HG02623 (cell line): ENCODE results near the gene ABLIM1.

ENCODE experiments used
- ATAC-seq: cut with Tn5 transposase; IDR thresholded peaks from one replicate; pipeline ENCODE4 v1.9.1; 2021; ENCODE audit warnings: moderate library complexity; ENCODE audit not compliant: unreplicated experiment

ABLIM1 gene

DNA sequence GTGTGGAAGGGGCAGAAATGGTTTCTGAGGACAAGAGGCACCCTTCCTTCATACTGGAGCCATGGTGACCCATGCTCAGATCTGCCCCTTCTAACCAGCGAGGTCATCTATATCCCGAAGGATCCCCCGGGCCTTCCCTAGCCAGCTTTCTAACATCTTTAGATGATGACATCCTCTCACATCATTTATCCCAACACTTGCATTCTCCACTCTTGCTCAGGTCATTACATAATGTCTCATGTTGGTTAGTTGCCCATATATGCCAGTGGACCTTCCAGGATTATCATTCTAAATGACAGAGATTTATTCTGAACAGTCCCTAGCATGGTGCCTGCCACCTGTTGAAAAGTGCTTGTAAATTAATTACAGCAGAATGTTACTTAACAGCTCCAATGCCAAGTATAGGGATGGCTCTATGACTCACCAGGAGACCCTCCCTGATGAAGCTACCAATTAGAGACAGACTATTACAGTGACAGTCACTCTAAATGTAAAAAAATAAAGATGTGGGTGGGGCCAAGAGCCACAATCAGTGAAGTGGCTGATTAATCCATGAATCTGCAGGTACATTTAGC lies 22.6 kb upstream of the ABLIM1 start:
- no peak for ATAC-seq

DNA sequence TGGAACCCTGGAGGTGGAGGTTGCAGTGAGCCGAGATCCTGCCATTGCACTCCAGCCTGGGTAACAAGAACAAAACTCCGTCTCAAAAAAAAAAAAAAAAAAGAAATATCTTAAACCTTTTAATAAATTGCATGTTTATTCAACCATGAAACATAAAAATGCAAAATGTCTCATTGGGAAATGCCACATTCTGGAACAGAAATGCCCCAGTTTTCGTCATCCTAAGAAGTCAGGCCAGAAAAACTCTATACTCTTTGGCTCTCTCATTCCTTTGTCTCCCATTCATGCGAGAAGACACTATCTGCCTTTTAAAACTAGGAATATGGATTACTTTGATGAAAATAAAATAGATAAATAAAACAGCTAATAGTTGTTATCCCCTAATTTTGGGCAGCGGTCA lies 21.5 kb upstream of the ABLIM1 start:
- ATAC-seq: no peak

DNA sequence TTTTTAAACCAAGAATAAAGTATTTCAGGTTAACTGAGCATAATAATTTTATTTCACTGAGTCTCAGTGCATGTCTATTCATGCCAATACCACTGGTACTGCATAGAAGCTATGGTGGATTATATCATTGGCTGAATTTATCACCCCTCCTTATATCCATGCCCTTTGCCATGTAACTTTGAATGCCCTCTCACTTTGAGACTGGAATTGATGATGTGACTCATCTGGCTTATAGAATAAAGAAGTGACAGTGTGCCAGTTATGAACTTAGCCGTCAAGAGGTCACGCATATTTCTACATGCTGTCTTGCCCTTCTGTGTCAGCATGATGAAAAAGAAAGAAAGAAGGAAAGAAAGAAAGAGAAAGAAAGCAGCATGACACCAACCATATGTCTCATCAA lies 20.7 kb upstream of the ABLIM1 start:
- no peak for ATAC-seq

DNA sequence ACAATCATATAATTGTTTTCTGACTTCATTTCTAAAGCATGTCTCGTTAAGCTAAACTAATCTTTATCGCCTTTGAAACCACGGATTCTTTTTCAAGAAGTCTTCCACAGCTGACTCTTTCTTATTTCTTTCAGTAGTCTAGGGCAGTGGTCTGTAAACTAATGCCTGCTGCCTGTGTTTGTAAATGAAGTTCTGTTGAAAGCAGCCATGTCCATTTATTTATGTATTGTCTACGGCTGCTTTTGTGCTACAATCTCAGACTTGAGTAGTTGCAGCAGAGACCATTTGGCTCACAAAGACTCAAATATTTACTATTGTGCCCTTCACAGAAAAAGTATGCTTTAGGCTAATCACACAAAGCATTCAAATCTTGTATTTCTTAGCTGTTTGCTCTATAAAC lies 20.3 kb upstream of the ABLIM1 start:
- no peak for ATAC-seq

DNA sequence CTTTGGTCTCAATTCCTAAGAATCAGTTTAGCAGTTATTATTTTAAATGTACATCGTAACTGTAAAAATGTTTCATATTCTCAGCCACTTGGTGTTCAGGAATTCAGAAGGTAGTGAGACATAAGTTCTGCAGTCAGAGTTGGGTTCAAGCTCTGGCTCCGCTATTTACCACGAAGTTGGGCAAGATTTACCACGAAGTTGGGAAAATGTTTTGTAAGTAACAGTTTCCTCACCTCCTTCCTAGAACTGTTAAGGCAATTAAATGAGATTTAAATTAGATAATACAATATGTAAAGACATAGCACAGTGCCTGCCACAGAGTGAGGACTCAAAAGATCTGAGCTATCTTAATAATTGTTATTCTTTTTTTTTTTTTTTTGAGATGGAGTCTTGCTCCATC lies 16.3 kb upstream of the ABLIM1 start:
- ATAC-seq: no peak

DNA sequence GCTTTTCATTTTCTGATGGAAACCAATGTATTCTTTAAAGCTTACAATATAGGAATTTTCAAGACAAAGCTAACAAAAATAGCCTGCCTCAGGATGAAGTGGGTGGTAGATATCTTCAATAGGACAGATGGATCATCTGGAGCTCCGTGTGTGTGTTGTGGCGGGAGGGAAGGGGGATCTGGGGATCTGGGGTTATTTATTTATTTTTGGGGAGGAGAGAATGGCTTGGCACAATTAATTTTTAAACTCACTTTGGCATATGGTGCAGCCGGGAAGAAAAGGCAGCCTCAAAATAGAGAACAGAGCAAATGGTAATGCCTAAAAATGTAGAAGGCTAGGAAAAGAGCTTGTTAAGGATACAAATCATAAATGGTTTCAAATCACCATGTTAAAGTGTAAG lies 11.6 kb upstream of the ABLIM1 start:
- no peak for ATAC-seq

DNA sequence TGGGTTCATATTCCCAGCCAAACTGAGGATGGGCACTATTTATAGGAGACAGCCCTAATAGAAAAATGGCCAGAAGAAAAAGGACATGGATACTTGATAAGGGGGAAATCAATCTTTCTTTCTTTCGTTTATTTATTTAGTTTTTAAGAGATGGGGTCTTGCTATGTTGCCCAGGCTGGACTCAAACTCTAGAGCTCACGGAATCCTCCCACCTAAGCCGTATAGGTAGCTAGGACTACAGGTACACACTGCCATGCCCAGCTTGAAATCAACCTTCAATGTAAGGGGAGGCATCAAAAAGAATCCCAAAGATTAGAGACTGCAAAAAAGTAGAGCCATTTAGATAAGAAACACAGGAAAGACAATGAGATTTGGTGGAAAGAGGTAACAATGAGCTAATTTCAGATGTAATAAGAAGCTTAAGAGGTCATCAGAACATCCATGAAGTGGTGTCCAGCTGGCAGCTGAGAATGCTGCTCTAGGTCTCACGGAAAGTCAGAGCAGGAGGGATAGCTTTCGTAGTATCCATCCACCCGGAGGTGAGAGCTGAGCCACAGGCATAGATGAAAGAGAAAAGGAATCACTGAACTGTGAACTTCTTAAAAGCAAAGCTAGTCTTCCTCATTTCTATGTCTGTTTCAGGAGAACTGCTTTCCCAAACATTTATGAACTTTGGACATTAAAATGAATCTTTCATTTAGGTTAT lies 10.5 kb upstream of the ABLIM1 start:
- ATAC-seq: no peak

DNA sequence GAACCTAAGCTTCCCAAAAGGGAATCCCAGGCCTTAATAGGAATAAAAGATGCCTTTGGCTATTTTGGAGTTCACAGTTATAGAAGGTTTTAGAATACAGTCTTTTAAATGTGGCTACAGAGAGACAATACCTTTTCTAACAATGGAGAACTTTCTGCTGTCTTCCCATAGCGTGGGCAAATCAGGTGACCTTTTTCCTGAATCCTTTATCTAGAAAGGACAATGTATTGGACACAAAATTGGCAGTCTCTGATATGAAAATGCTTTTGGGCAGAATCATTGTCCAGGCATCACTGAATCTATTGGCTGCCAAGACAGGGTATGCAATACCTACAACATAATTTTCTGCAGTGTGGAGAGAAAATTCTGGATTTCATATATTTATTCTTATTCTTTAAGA lies 7.8 kb upstream of the ABLIM1 start:
- ATAC-seq: no peak

DNA sequence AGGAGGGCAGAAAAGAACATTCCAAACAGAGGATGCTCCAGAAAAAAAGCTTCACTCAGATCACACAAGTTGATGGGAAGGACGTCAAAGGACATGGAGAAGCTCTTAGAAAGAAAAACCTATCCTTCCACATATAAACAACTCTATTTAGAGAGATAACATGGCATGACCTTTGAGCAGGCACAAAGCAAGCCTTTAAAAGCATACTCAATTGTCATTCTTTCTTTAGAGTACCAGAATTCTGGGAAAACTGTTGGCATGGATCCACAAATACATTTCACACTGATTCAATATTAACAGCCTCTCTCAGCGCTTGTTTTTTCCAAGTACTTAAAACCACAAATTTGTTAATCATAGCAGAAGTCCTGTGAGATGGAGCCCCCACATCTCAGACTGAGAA lies 7.3 kb upstream of the ABLIM1 start:
- no peak for ATAC-seq

DNA sequence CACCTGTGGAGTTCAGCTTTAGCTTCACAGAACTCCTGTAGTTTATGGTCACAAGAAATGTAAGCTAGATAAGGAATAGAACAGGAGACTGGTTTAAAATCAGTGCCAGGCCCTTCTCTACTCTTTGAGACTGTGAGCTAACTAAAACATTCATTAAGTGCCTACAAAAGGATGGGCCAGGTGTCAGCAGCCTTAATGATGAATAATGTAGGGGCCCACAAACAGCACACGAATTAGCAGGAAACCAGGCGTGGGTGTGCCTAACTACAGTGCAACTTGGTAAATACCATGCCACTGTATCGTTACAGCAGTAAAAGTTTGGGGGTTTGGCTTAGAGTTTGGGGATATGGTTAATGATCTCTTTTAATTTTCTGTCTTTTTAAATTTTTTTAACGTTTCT lies 6.1 kb upstream of the ABLIM1 start:
- ATAC-seq: no peak

DNA sequence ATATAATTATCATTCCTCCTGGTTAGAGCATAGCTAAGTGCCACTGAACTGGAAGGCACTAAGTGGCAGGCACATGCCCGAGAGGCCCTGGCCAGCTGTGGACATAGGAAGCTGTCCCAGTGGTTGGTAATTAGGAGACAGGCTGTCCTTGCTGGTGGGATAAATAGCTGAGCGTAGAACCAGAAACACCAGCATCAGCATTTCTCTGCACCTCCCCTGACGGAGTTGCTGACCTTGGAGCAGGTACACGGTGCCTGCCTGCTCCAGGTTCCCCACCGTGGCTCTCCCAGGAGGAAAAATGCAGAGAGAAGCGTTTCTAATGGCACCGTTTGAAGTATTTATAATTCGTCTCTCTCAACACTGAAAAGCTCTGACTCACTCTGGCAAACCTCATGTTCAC lies 5.6 kb upstream of the ABLIM1 start:
- ATAC-seq: no peak

DNA sequence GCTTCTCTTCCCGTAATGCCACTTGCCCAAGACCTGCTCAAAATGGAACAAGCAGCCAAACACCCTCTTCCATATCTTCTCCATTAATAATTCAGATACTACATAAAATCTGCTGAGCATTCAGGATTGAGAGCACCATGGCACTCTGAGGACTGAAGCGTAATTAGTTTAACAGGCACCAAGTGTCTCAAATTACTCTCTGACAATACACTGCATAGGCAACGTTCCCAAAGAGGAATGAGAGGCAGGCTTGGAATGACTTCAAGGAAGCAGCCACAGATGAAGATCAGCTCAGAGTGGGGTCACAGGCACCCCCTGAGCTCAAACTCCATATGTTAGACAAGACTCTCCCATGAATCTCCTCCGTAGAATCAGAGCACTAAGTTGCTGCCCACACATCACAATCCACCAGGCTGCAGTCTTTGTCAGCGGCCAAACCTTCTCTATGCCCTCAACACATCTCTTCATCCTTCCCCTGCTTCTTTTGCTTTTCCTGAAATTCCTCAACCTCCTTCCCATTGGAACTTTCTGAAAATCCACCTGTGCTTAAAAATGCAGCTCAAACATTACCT lies 4.7 kb upstream of the ABLIM1 start:
- ATAC-seq: no peak

DNA sequence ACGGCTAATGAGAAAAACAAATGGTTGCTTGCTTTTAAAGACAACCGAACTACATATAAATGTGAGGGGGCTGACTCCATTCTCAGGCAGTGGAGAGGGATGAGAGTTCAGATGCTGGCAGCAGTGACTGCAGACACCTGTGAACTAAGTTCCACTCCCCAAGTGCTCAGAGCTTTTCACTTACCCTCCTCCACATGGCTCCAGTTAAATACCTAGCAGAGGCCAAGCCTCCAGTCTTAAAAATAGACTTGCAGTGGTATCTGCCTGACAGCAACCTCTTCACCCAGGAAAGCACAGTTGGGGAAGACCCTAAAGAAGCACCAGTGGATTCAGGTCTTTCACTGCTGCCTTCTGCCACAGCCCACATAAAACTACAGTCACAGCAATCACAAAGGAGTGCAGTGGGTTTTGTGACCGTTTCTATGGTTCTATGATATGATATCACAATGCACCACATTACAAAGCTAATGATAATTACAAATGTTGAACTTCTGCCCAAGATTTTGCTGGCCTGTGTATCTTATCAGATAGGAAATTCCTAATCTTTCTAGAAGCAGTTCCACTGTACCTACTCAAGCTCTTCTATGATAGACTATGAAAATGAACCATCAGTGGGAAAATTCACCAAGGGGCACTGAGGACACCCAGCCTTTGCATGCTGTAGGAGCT lies 3.3 kb upstream of the ABLIM1 start:
- no peak for ATAC-seq

DNA sequence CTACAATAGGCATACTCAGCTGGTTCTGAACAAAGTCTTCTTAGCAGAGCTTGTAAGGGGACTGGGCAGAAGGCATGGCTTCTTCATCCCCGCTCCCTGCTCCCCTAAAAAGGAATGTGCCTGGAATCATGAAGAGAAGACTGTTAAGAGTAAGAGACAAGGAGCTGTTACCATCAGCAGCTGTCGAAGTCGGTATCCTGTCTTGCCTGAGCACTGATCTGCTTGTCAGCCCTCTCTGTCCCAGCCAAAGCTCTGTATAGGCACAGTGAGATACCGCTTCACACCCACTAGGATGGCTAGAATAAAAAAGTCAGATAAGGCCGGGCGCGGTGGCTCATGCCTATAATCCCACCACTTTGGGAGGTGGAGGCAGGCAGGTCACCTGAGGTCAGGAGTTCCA lies 2.4 kb downstream of the ABLIM1 start:
- no peak for ATAC-seq

DNA sequence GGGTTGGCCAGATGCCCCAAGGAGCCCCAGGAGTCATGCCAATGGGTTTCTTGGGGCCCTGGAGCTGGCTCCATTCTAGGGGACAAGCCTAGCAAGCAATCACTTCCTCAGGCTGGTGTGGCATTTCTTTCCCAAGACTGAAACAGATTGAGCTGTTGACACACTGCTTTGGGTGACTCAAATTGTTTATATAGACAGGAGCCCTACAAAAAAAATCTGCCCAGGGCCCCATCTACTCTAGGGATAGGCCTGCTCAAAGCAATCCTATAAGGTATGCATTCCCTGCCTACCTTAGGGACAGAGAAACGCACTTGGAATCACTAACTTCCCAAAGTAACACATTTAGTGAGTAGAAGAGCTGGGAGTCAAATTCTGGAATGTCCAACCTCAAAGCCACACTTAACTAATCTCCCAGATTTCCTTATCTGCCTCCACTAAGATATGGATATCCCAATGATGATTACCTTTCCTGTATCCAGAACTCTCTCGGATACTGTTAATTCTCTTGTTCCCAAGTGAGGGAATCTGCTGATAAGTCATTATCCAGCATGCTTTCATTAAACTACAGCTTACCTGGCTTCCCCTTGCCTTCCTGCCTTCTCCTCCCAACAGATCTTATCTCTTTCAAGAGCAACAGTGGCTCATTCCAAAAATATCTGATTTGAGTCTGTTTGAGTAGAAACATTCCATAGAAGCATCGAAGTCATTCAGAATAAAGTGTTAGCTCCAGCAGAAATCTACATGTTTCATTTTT lies 3.1 kb downstream of the ABLIM1 start:
- ATAC-seq: no peak

DNA sequence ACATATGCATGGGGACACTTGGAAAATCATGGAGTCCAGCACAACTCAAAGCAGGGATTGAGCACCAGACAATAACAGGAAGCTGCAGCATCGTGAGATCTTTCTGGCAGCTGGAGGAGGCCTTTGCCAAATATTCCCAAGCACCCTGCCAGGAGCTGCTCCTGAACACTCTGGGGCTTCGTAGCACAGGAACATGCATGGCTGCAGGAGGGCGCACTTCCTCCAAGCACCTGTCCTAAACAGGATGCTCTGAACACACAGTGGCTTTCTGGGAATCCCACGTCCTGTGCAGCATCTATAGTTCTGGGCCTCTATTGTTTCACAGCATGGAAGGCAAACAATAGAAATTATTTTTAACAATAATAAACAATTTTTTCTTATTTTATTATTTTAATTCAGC lies 4.1 kb downstream of the ABLIM1 start:
- no peak for ATAC-seq

DNA sequence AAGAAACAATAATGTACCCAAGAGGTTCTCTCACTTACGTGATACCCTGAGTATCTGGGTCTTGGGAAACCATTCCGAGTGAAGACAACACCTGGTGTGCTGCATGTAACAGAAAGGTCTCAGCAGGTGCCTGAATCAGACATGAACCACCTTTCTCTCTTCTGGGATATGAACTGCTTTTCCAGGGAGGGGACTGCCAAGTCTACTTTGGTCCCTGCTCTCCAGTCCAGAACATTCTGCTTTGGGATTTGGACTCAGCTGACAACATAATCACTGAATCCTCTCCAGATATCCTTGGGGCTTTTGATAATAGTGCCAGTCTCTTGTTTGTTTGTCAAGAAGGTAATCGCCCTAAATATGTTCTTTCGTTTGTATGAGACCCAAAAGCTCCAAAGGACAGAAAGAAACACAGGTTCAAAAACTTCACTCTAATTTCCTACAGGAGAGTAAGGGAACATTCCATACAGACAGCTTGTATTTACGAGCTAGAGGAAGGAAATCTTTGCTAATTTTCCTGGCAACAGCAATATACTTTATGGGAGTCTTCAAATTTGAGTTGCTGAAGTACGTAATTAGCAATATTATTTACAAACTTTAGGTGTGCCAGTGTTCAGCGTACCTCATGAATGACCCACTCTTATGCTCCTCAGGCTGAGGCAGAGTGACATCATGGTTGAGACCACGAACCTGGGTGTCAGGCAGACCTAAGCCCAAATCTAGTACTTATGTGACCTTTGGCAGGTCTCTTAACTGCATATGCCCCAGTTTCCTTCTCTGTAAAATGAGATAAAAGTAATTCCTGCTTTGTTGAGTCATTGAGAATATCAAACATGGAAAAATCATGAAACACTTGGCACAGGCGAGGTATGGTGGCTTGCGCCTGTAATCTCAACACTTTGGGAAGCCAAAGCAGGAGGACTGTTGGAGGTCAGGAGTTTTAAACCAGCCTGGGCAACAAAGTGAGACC lies 5.4 kb downstream of the ABLIM1 start:
- ATAC-seq: no peak

DNA sequence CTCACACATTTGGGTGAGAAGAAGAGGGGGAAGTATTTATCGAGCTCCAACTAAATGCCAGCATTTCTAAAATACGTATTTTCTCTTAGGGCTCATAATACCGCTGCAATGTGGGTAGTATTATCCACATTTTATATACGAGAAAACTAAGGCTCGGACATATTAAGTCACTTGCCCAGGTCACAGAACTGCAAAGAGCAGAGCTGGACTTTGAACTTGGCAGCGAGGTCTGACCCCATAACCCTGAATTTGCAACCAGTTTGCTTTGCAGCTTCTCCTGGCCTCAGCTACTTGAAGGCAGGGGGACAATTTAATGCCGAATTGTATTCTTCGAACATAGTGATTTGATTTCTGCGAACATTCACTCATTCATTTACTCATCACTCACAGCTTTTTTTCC lies 7.2 kb downstream of the ABLIM1 start:
- no peak for ATAC-seq

DNA sequence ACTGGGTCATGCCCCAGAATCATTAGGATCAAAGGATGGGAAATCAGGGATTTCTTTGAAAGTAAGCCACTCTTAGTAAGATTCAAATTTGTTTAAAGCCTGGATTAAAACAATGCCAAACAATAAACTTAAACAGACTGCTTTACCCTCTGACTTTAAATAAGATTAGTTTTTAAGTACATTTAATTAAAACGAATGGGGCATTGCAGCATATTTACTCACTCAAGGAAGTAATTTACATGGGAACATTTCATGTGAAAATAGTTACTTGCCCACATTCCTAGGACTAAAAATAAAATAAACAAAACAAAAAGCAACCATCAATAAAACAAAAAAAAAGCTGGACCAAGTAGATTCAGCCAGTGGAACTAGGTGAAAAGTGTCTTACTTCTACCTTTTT lies 7.8 kb downstream of the ABLIM1 start:
- ATAC-seq: no peak

DNA sequence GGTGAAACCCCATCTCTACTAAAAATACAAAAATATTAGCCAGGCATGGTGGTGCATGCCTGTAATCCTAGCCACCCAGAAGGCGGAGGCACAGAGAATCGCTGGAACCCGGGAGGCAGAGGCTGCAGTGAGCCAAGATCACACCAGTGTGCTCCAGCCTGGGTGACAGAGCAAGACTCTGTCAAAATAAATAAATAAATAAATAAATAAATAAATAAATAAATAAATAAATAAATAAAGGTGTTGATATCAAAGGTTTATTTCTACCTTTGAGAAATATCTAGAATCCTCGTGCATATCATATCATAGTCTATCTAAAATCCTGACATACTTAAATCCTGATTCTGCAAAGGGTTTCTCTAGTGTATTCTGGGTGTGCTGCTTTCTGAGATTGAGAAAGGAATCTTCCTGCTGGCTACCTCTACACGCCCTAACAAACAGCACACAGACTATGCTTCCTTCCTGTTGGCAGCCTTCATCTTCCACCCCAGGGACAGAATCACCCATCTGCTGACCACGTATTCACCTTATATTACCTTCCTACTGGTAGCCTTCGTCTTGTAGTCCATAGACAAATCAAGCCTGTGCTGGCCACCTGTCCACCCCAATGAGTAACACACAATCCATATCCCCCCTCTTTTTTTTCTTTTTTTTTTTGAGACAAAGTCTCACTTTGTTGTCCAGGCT lies 8.7 kb downstream of the ABLIM1 start:
- ATAC-seq: no peak
